PC-3 (cell line): ENCODE results near the gene CEP112.

Source experiments
- CTCF ChIP-seq: fragments of 300-600 bp; sonication (generic); conservative IDR thresholded peaks from 2 replicates; pipeline ENCODE4 v1.5.1; 2017; ENCODE audit warnings: antibody characterized with exemption, low read depth, mild to moderate bottlenecking, low read length
- EZH2phosphoT487 ChIP-seq: fragments of 300-600 bp; sonication (generic); IDR thresholded peaks from 2 replicates; pipeline ENCODE4 v1.6.1; 2018; ENCODE audit warnings: mild to moderate bottlenecking, antibody characterized with exemption, low read length, borderline replicate concordance

GRCh38 chr17:66146394-66146793 is 45.5 kb downstream of the CEP112 start:
- no peak for TF ChIP-seq CTCF
- no peak for TF ChIP-seq EZH2phosphoT487
